ENCODE data around the gene TAAR8.

The TAAR8 gene, protein sequence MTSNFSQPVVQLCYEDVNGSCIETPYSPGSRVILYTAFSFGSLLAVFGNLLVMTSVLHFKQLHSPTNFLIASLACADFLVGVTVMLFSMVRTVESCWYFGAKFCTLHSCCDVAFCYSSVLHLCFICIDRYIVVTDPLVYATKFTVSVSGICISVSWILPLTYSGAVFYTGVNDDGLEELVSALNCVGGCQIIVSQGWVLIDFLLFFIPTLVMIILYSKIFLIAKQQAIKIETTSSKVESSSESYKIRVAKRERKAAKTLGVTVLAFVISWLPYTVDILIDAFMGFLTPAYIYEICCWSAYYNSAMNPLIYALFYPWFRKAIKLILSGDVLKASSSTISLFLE

DNA sequence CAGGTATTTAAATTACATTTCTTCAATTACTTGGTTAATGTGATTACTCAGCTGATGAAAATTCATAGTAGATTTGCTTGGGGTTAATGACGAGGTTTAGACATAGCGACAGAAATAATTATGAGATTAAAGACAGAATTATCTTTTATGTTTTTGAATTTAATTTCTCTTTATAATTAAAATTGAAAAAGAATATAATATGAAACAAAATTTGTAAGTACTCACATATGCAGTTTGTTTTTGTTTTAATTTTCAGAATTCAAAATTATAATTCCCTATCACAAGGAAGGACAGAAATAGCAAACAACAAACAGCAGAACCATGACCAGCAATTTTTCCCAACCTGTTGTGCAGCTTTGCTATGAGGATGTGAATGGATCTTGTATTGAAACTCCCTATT lies at the start of gene TAAR8:
TAAR8 (plus strand) TSS at position 301 of the 400 bp plus-strand sequence; CDS start at position 322, 21 bp downstream.
- Histone ChIP-seq H3K4me3 (ENCODE audit: low read depth, low read length) (no peak within 1 kb of the TSS), H3K9me3 (ENCODE audit: control insufficient read depth, insufficient read depth, low read depth, low read length) (no peaks in the 10 kb centered on the region), H3K36me3 (ENCODE audit: control insufficient read depth, insufficient read depth, low read length) (no peaks in the 10 kb centered on the region), H3K27ac (ENCODE audit: low read depth, low read length) (no peak within 1 kb of the TSS), H3K4me1 (ENCODE audit: control insufficient read depth, insufficient read depth, low read length) (peaks cover 14% of the 10 kb centered on the region), H3K9ac (ENCODE audit: low read length) (no peak within 1 kb of the TSS), H3K27me3 (ENCODE audit: control insufficient read depth, insufficient read depth, low read length) (no peaks in the 10 kb centered on the region)

DNA sequence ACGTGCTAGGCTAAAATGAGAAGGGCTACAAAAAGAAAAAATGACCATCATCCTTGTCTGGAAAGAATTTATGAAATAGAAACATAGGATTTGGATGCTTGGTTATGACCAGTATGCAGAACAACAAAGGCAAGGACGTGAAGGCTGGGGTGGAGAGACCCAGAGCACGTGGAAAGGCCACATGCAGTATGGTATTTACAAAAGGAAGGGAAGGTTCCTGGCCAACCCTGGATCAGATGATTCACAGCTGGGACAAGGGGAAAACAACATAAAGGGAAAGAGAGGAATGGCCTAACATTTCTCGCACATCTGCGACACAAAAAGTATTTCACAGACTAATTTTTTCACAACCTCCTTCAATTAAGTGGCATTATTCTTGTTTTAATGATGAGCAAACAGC lies 47.7 kb upstream of the TAAR8 start:
- H3K9ac ChIP-seq (ENCODE audit: low read length), result no peak overlapping the region
- peaks cover 26% of the 10 kb centered on the region for H3K36me3 ChIP-seq (ENCODE audit: control insufficient read depth, insufficient read depth, low read length)
- no peaks in the 10 kb centered on the region for H3K9me3 ChIP-seq (ENCODE audit: control insufficient read depth, insufficient read depth, low read depth, low read length)
- peaks cover 4% of the 10 kb centered on the region for H3K4me1 ChIP-seq (ENCODE audit: control insufficient read depth, insufficient read depth, low read length)
- no peaks in the 10 kb centered on the region for H3K27me3 ChIP-seq (ENCODE audit: control insufficient read depth, insufficient read depth, low read length)
- no peak overlapping the region for H3K4me3 ChIP-seq (ENCODE audit: low read depth, low read length)
- no peak overlapping the region for H3K27ac ChIP-seq (ENCODE audit: low read depth, low read length)

DNA sequence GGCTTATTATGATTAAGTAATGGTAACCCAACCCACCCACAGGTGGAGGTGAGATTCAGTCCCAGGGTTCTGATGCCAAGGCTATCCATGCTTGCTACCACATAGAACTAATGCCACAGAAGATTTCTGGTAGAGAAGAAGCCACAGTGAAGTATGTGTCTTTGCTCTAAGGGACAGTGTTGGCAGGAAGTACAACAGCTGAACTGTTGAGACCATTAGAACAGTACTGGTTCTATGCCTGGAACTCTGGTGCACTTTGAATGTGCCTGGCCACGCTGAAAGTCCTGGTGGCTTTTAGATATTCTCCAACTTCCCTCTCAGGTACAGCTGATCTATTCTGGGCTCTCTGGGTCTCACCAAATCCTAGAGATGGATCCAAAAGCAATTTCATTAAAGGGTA lies 47.3 kb upstream of the TAAR8 start:
- peaks cover 26% of the 10 kb centered on the region for H3K36me3 ChIP-seq (ENCODE audit: control insufficient read depth, insufficient read depth, low read length)
- no peak overlapping the region for H3K9ac ChIP-seq (ENCODE audit: low read length)
- no peaks in the 10 kb centered on the region for H3K9me3 ChIP-seq (ENCODE audit: control insufficient read depth, insufficient read depth, low read depth, low read length)
- H3K4me3 ChIP-seq (ENCODE audit: low read depth, low read length), result no peak overlapping the region
- no peaks in the 10 kb centered on the region for H3K27me3 ChIP-seq (ENCODE audit: control insufficient read depth, insufficient read depth, low read length)
- no peak overlapping the region for H3K27ac ChIP-seq (ENCODE audit: low read depth, low read length)
- peaks cover 4% of the 10 kb centered on the region for H3K4me1 ChIP-seq (ENCODE audit: control insufficient read depth, insufficient read depth, low read length)

DNA sequence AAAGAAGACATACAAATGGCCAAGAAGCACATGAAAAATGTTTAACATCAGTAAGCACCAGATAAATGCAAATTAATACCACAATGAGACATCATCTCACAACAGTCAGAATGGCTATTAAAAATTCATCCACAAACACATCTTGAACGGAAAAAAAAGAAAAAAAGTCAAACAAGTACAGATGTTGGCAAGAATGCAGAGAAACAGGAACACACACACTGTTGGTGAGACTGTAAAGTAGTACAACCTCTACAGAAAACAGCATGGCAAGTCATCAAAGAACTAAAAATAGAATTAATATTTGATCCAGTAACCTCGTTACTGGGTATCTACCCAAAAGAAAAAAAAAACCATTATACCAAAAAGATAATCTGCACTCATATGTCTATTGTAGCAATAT lies 46.0 kb upstream of the TAAR8 start:
- no peak overlapping the region for H3K4me3 ChIP-seq (ENCODE audit: low read depth, low read length)
- H3K27me3 ChIP-seq (ENCODE audit: control insufficient read depth, insufficient read depth, low read length), result no peaks in the 10 kb centered on the region
- H3K9me3 ChIP-seq (ENCODE audit: control insufficient read depth, insufficient read depth, low read depth, low read length), result no peaks in the 10 kb centered on the region
- H3K4me1 ChIP-seq (ENCODE audit: control insufficient read depth, insufficient read depth, low read length), result peaks cover 9% of the 10 kb centered on the region
- H3K27ac ChIP-seq (ENCODE audit: low read depth, low read length), result no peak overlapping the region
- H3K36me3 ChIP-seq (ENCODE audit: control insufficient read depth, insufficient read depth, low read length), result peaks cover 20% of the 10 kb centered on the region
- H3K9ac ChIP-seq (ENCODE audit: low read length), result no peak overlapping the region

DNA sequence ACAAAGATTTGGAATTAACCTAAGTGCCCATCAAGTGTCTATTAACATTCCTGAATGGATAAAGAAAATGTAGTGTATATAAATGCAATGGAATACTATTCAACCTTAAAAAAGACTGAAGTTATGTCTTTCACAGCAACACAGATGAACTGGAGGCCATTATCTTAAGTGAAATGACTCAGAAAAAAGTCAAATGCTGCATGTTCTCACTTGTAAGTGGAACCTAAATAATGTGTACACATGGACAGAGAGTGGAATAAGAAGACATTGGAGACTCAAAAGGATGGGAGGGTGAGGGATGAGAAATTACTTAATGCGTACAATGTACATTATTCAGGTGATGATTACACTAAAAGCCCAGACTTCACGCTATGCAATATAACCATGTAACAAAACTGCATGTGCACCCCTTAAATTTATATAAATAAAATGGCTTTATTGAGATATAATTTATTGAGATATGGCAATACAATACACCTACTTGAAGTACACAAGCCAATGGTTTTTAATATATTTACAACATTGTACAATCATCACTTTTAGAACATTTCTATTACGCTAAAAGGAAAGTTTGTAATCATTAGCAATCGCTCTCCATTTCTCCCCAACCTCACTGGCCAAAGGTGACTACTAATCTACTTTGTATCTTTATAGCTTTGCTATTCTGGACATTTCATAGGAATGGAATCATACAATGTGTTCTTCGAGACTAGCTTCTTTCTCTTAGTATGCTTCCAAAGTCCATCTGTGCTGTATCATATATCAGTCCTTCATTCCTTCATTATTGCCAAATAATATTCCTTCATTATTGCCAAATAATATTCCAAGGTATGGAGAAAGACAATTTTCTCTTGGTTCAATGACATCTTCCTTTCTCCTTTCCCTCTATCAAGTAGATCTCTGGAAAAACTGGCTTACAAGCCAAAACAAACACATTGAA lies 45.3 kb upstream of the TAAR8 start:
- Histone ChIP-seq H3K9ac (ENCODE audit: low read length) (no peak overlapping the region), H3K36me3 (ENCODE audit: control insufficient read depth, insufficient read depth, low read length) (peaks cover 13% of the 10 kb centered on the region), H3K4me1 (ENCODE audit: control insufficient read depth, insufficient read depth, low read length) (peaks cover 14% of the 10 kb centered on the region), H3K9me3 (ENCODE audit: control insufficient read depth, insufficient read depth, low read depth, low read length) (no peaks in the 10 kb centered on the region), H3K27ac (ENCODE audit: low read depth, low read length) (no peak overlapping the region), H3K4me3 (ENCODE audit: low read depth, low read length) (no peak overlapping the region), H3K27me3 (ENCODE audit: control insufficient read depth, insufficient read depth, low read length) (no peaks in the 10 kb centered on the region)

DNA sequence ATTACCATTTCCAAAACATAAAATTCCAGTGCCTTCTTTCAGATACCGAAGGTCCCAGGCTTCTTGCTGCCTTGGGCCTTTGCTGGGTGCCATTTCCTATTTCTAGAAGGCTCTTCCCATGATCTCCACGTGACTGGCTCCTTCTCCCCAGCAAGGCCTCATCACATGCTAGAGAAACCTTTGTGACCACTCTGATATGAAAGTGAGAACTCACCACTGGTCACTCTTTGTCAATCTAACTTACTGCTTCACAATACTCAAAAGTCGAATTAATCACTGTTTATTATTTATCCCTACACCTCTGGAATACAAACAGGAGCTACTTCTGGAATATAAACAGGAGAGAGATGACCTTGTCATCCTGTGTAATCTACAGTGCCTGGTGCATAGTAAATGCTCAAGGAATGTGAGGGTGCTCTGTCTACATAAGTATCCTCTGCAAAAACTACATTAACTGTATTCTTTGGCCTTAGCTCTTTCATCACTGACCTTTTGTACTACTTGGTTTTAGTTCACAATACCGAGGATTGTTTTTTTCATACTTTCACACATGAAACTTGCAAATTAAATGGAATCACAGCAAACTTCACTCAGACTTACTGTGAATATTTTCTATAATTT lies 41.2 kb upstream of the TAAR8 start:
- no peaks in the 10 kb centered on the region for H3K9me3 ChIP-seq (ENCODE audit: control insufficient read depth, insufficient read depth, low read depth, low read length)
- H3K36me3 ChIP-seq (ENCODE audit: control insufficient read depth, insufficient read depth, low read length), result peaks cover 6% of the 10 kb centered on the region
- peaks cover 10% of the 10 kb centered on the region; the same call in 1 of the 2 replicates for H3K27me3 ChIP-seq (ENCODE audit: control insufficient read depth, insufficient read depth, low read length)
- H3K9ac ChIP-seq (ENCODE audit: low read length), result no peak overlapping the region
- H3K4me3 ChIP-seq (ENCODE audit: low read depth, low read length), result peak overlapping the region; percentile 77; the same call in 1 of the 2 replicates
- H3K27ac ChIP-seq (ENCODE audit: low read depth, low read length), result no peak overlapping the region
- H3K4me1 ChIP-seq (ENCODE audit: control insufficient read depth, insufficient read depth, low read length), result peaks cover 10% of the 10 kb centered on the region

DNA sequence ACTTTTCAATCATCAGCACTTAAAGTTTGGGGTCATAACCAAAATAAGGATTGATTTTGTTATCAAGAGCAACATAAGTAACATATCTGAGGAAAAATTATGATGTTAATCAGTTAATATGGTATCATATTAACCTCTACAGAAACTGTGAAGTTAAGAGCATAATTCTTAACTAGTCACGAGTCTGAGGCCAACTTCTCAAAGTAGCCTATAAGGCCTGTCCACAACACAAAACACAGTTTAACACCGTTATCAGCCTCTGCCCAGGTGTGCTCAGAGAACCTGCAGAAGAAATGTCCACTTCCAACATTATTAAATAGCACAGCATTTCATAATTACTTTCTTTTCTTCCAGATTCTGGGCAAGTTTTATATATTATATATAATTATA lies 40.6 kb upstream of the TAAR8 start:
- no peak overlapping the region for H3K27ac ChIP-seq (ENCODE audit: low read depth, low read length)
- peak overlapping the region; percentile 77 for H3K4me3 ChIP-seq (ENCODE audit: low read depth, low read length)
- H3K4me1 ChIP-seq (ENCODE audit: control insufficient read depth, insufficient read depth, low read length), result peaks cover 10% of the 10 kb centered on the region
- H3K9me3 ChIP-seq (ENCODE audit: control insufficient read depth, insufficient read depth, low read depth, low read length), result no peaks in the 10 kb centered on the region
- peaks cover 6% of the 10 kb centered on the region for H3K36me3 ChIP-seq (ENCODE audit: control insufficient read depth, insufficient read depth, low read length)
- H3K9ac ChIP-seq (ENCODE audit: low read length), result no peak overlapping the region
- peaks cover 10% of the 10 kb centered on the region; the same call in 1 of the 2 replicates for H3K27me3 ChIP-seq (ENCODE audit: control insufficient read depth, insufficient read depth, low read length)

DNA sequence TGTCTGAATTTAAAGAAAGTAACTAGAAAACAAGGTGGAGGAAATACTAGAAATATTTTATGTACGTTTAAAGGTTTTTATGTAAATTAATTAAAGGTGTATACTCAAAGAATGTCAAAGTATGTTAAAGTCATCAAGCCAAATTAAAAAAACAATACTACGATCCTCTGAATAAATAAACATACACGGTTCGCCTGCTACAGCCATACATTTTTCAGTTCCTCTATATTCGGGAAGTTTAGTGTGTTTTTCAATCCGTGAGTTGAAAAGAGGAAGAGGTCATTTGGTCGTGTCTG lies 40.2 kb upstream of the TAAR8 start:
- Histone ChIP-seq H3K27ac (ENCODE audit: low read depth, low read length) (0 out of 2 replicates have a peak overlapping the region, but pooled peaks have one; percentile 18), H3K36me3 (ENCODE audit: control insufficient read depth, insufficient read depth, low read length) (peaks cover 6% of the 10 kb centered on the region), H3K27me3 (ENCODE audit: control insufficient read depth, insufficient read depth, low read length) (peaks cover 10% of the 10 kb centered on the region; the same call in 1 of the 2 replicates), H3K9ac (ENCODE audit: low read length) (peak overlapping the region; percentile 80), H3K4me3 (ENCODE audit: low read depth, low read length) (peak overlapping the region; percentile 77), H3K9me3 (ENCODE audit: control insufficient read depth, insufficient read depth, low read depth, low read length) (no peaks in the 10 kb centered on the region), H3K4me1 (ENCODE audit: control insufficient read depth, insufficient read depth, low read length) (peaks cover 10% of the 10 kb centered on the region)

DNA sequence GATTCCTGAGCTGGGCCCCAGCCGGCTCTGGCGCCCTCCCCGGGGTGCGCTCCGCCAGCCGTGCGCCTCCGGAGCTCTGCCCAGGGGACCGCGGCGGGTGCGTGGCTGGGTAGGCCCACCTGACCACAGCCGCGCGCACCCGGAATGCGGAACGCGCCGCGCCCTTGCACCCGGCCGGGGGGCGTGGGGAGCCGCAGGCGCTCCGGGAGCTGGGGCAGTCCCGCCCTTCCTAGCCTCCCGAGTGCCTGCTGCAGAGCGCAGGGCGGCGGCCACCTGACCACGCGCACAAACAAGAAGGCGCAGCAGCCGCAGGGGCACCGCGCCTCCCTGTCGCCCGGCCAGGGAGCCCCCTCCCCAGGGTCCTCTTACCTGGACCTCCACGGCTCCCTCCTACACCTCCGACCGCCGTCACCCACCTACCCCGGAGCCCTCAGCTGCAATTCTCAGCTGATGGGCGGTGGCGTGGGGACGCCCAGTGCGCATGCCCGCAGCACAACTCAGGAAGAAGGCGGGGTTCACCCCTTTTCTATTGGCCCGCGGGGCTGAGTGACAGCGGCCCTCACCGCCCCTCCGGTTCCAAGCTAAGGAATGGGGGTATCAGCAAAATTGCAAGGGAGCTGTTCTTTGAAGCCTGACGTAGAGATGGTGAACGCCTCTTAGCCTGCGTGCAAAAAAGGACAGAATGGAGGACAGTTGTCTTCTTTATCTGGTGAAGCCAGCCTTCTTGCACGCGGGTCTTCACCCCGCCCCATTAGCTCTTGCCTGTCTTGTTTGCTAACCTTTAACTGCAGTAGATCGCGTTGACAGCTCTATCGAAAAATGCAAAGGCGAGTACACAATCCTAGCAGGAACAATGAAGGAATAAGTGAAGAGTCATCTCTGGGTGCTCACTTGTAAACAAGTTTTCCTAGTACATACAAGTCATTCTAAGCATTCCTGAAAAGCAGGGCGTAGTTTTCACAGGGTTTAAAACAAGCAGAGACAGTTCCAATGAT lies 39.5 kb upstream of the TAAR8 start, which contains the start of gene STX7:
STX7 (minus strand) TSS at position 479 of the 995 bp plus-strand sequence. CDS start 9,586 bp downstream, outside the sequence.
- peak within 1 kb of the TSS; percentile 77 for H3K4me3 ChIP-seq (ENCODE audit: low read depth, low read length)
- peak within 1 kb of the TSS; percentile 80 for H3K9ac ChIP-seq (ENCODE audit: low read length)
- H3K27me3 ChIP-seq (ENCODE audit: control insufficient read depth, insufficient read depth, low read length), result peaks cover 10% of the 10 kb centered on the region; the same call in 1 of the 2 replicates
- 0 out of 2 replicates have a peak within 1 kb of the TSS, but pooled peaks have one; percentile 18 for H3K27ac ChIP-seq (ENCODE audit: low read depth, low read length)
- H3K36me3 ChIP-seq (ENCODE audit: control insufficient read depth, insufficient read depth, low read length), result peaks cover 4% of the 10 kb centered on the region; the same call in 1 of the 2 replicates
- no peaks in the 10 kb centered on the region for H3K9me3 ChIP-seq (ENCODE audit: control insufficient read depth, insufficient read depth, low read depth, low read length)
- peaks cover 10% of the 10 kb centered on the region for H3K4me1 ChIP-seq (ENCODE audit: control insufficient read depth, insufficient read depth, low read length)

Data from HUES6 (cell line).